Neural cell (in vitro differentiated cells): Measurements from ENCODE around the gene MAP4K4. TPM values are rescaled to one million over a fixed set of nuclear protein-coding genes. Genes with fewer than 3 reads are reported as not detected.

Experiments used
- H2AFZ ChIP-seq: fragments of 200-600, 300-800 bp; sonication (generic), shearing (Covaris generic); 2 replicates; pipeline ENCODE4 v1.6.0; 2014; ENCODE audit warnings: low read depth, mild to moderate bottlenecking, antibody characterized with exemption, low read length, moderate library complexity
- H3F3A ChIP-seq: fragments of 200-600 bp; shearing (Covaris generic); 2 replicates; pipeline ENCODE4 v1.6.1; 2016; ENCODE audit warnings: mild to moderate bottlenecking, moderate library complexity, mixed read lengths, antibody characterized with exemption, low read length; ENCODE audit not compliant: insufficient read depth, poor library complexity, severe bottlenecking
- H3K27ac ChIP-seq: fragments of 200-600, 300-800 bp; sonication (generic), shearing (Covaris generic); 2 replicates; pipeline ENCODE4 v1.5.1; 2014; ENCODE audit warnings: mild to moderate bottlenecking, low read length, moderate library complexity
- H3K27me3 ChIP-seq: fragments of 300-800, 200-600 bp; sonication (generic), shearing (Covaris generic); 2 replicates; pipeline ENCODE4 v1.6.0; 2014; ENCODE audit warnings: mild to moderate bottlenecking, low read depth, low read length, moderate library complexity; ENCODE audit not compliant: insufficient read depth
- H3K36me3 ChIP-seq: fragments of 300-800, 200-600 bp; sonication (generic), shearing (Covaris generic); 2 replicates; pipeline ENCODE4 v1.5.1; 2014; ENCODE audit warnings: mild to moderate bottlenecking, antibody characterized with exemption, low read length, moderate library complexity; ENCODE audit not compliant: insufficient read depth
- H3K4me2 ChIP-seq: fragments of 300-800, 200-600 bp; sonication (generic), shearing (Covaris generic); 2 replicates; pipeline ENCODE4 v1.6.0; 2014; ENCODE audit warnings: mild to moderate bottlenecking, low read length
- H3K4me3 ChIP-seq: fragments of 300-800, 200-600 bp; sonication (generic), shearing (Covaris generic); 2 replicates; pipeline ENCODE4 v1.5.1; 2014; ENCODE audit warnings: mild to moderate bottlenecking, low read length, moderate library complexity
- H3K79me2 ChIP-seq: fragments of 200-600 bp; shearing (Covaris generic); replicated peaks from 2 replicates; pipeline ENCODE4 v1.6.0; 2014; ENCODE audit warnings: mild to moderate bottlenecking, low read length, moderate library complexity; ENCODE audit not compliant: insufficient read depth
- H3K9ac ChIP-seq: fragments of 300-800, 200-600 bp; sonication (generic), shearing (Covaris generic); 2 replicates; pipeline ENCODE4 v1.6.1; 2016; ENCODE audit warnings: mild to moderate bottlenecking, low read length, mixed read lengths
- H3K9me2 ChIP-seq: fragments of 200-600 bp; shearing (Covaris generic); 2 replicates; pipeline ENCODE4 v1.6.1; 2016; ENCODE audit warnings: mild to moderate bottlenecking, low read length, mixed read lengths; ENCODE audit not compliant: insufficient read depth
- H3K9me3 ChIP-seq: fragments of 200-600, 300-800 bp; sonication (generic), shearing (Covaris generic); 2 replicates; pipeline ENCODE4 v1.6.1; 2016; ENCODE audit warnings: mild to moderate bottlenecking, mixed run types, low read length, moderate library complexity, mixed read lengths
- H4K20me1 ChIP-seq: fragments of 200-600 bp; shearing (Covaris generic); 2 replicates; pipeline ENCODE4 v1.6.1; 2016; ENCODE audit warnings: mild to moderate bottlenecking, mixed run types; ENCODE audit not compliant: insufficient read depth
- EP300 ChIP-seq: fragments of 450-650 bp; conservative IDR thresholded peaks from 2 replicates; pipeline ENCODE4 v1.6.1; 2014; ENCODE audit warnings: antibody characterized with exemption, mild to moderate bottlenecking, moderate library complexity; ENCODE audit not compliant: poor library complexity, severe bottlenecking
- EZH2 ChIP-seq: fragments of 200-600, 300-800 bp; shearing (Covaris generic), sonication (generic); IDR thresholded peaks from 2 replicates; pipeline ENCODE4 v1.6.1; 2014; ENCODE audit warnings: antibody characterized with exemption, low read length, borderline replicate concordance, mild to moderate bottlenecking; ENCODE audit not compliant: insufficient read depth, poor library complexity, severe bottlenecking
- RAD21 ChIP-seq: fragments of 450-650 bp; conservative IDR thresholded peaks from 2 replicates; pipeline ENCODE4 v1.6.1; 2014; ENCODE audit warnings: antibody characterized with exemption, mild to moderate bottlenecking, moderate library complexity
- polyA plus RNA-seq: library from polyadenylated mRNA; depleted of rRNA; stranded (reverse); fragments of >200 nt; gene quantifications from 2 replicates; pipeline ENCODE4 v1.2.3, GENCODE V29; 2014
- TF ChIP-seq, protein P1 (sequence below): IDR thresholded peaks from 2 replicates; pipeline ENCODE4 v1.6.1; 2012; ENCODE audit warnings: borderline replicate concordance
- TF ChIP-seq, protein P2 (sequence below): fragments of 450-650 bp; IDR thresholded peaks from 2 replicates; pipeline ENCODE4 v1.5.1; 2014; ENCODE audit warnings: antibody characterized with exemption, mild to moderate bottlenecking, moderate library complexity; ENCODE audit not compliant: poor library complexity, severe bottlenecking

The MAP4K4 gene
- polyA plus RNA-seq, 1 donor from 2014 or later, result 125 TPM

DNA sequence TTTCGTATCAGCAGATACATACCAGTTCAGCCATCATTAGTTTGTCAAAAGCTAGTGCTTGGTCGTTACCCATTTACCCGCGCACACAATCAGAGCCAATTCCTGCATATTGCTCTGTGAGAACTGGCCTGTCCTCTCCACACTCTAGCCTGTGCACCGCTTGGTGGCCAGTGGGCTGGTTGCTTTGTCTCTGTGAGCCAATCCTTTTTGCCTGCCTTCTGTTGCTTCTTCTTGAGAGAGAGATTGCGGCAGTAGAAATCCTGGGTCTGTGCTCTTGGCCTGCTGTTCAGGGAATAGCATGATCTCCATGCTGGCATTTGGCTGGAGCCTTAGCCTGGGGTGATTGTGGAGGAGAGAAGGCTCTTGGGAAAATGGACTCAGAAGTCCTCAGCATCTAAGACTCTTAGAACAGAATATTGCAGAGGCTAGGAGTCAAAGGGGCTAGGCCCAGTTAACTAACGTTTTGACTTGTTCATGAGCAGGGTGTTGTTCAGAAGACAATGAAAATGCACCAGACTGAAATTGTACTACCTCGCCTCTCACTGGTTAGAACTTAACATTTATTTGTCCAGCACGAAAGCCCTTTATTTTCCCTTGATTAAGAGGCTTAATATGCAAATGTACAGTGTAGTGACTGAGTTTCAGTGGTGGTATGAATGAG, 37.1 kb downstream of the MAP4K4 start:
- no peaks in the 10 kb centered on the region for H3F3A ChIP-seq
- H3K79me2 ChIP-seq, result peaks cover 95% of the 10 kb centered on the region
- no peaks in the 10 kb centered on the region for H3K9me3 ChIP-seq
- no peak overlapping the region for H3K4me2 ChIP-seq
- H3K27ac ChIP-seq, result no peak overlapping the region
- no peak overlapping the region for H3K9ac ChIP-seq
- H3K9me2 ChIP-seq, result no peaks in the 10 kb centered on the region
- H3K4me3 ChIP-seq, result no peak overlapping the region
- no peak overlapping the region for H2AFZ ChIP-seq
- H3K36me3 ChIP-seq, result no peaks in the 10 kb centered on the region
- H4K20me1 ChIP-seq, result peaks cover 55% of the 10 kb centered on the region
- TF ChIP-seq, protein P1, sequence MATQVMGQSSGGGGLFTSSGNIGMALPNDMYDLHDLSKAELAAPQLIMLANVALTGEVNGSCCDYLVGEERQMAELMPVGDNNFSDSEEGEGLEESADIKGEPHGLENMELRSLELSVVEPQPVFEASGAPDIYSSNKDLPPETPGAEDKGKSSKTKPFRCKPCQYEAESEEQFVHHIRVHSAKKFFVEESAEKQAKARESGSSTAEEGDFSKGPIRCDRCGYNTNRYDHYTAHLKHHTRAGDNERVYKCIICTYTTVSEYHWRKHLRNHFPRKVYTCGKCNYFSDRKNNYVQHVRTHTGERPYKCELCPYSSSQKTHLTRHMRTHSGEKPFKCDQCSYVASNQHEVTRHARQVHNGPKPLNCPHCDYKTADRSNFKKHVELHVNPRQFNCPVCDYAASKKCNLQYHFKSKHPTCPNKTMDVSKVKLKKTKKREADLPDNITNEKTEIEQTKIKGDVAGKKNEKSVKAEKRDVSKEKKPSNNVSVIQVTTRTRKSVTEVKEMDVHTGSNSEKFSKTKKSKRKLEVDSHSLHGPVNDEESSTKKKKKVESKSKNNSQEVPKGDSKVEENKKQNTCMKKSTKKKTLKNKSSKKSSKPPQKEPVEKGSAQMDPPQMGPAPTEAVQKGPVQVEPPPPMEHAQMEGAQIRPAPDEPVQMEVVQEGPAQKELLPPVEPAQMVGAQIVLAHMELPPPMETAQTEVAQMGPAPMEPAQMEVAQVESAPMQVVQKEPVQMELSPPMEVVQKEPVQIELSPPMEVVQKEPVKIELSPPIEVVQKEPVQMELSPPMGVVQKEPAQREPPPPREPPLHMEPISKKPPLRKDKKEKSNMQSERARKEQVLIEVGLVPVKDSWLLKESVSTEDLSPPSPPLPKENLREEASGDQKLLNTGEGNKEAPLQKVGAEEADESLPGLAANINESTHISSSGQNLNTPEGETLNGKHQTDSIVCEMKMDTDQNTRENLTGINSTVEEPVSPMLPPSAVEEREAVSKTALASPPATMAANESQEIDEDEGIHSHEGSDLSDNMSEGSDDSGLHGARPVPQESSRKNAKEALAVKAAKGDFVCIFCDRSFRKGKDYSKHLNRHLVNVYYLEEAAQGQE, result no peak
- TF ChIP-seq EZH2, result no peak
- TF ChIP-seq, protein P2, sequence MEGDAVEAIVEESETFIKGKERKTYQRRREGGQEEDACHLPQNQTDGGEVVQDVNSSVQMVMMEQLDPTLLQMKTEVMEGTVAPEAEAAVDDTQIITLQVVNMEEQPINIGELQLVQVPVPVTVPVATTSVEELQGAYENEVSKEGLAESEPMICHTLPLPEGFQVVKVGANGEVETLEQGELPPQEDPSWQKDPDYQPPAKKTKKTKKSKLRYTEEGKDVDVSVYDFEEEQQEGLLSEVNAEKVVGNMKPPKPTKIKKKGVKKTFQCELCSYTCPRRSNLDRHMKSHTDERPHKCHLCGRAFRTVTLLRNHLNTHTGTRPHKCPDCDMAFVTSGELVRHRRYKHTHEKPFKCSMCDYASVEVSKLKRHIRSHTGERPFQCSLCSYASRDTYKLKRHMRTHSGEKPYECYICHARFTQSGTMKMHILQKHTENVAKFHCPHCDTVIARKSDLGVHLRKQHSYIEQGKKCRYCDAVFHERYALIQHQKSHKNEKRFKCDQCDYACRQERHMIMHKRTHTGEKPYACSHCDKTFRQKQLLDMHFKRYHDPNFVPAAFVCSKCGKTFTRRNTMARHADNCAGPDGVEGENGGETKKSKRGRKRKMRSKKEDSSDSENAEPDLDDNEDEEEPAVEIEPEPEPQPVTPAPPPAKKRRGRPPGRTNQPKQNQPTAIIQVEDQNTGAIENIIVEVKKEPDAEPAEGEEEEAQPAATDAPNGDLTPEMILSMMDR, result no peak
- TF ChIP-seq RAD21, result no peak
- H3K27me3 ChIP-seq, result no peaks in the 10 kb centered on the region

DNA sequence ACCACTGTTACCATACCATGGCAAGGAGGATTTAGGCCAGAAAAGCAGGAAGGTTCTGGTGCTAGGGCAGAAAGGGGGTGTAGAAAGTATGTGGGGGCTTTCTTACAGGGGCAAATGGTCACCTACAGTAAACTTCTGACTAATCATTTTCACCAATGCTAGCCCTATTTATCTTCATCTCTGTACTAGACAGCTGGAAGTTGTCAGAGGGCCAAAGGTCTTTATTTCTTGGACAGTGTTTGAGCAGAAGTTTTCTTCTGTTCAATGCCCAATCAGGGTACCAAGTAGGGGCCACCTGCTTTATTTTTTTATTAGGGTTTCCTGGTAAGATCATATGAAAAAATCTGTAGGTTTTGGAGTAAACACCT, 37.6 kb downstream of the MAP4K4 start:
- no peak overlapping the region for H3K4me3 ChIP-seq
- H3K27ac ChIP-seq, result no peak overlapping the region
- no peak overlapping the region for H3K9ac ChIP-seq
- H3F3A ChIP-seq, result no peaks in the 10 kb centered on the region
- no peaks in the 10 kb centered on the region for H3K27me3 ChIP-seq
- H3K4me2 ChIP-seq, result no peak overlapping the region
- H3K36me3 ChIP-seq, result no peaks in the 10 kb centered on the region
- TF ChIP-seq, protein P1, result no peak
- no peak for TF ChIP-seq EP300
- H2AFZ ChIP-seq, result no peak overlapping the region
- no peaks in the 10 kb centered on the region for H3K9me2 ChIP-seq
- H3K79me2 ChIP-seq, result peaks cover 94% of the 10 kb centered on the region
- peaks cover 53% of the 10 kb centered on the region for H4K20me1 ChIP-seq
- H3K9me3 ChIP-seq, result no peaks in the 10 kb centered on the region
